Measurements from ENCODE around the gene GNAT2. TPM values are rescaled to one million over a fixed set of nuclear protein-coding genes. Genes with fewer than 3 reads are reported as not detected.

The GNAT2 gene
- total RNA-seq, result 0.11 and 0.17 TPM in 2 replicates

DNA sequence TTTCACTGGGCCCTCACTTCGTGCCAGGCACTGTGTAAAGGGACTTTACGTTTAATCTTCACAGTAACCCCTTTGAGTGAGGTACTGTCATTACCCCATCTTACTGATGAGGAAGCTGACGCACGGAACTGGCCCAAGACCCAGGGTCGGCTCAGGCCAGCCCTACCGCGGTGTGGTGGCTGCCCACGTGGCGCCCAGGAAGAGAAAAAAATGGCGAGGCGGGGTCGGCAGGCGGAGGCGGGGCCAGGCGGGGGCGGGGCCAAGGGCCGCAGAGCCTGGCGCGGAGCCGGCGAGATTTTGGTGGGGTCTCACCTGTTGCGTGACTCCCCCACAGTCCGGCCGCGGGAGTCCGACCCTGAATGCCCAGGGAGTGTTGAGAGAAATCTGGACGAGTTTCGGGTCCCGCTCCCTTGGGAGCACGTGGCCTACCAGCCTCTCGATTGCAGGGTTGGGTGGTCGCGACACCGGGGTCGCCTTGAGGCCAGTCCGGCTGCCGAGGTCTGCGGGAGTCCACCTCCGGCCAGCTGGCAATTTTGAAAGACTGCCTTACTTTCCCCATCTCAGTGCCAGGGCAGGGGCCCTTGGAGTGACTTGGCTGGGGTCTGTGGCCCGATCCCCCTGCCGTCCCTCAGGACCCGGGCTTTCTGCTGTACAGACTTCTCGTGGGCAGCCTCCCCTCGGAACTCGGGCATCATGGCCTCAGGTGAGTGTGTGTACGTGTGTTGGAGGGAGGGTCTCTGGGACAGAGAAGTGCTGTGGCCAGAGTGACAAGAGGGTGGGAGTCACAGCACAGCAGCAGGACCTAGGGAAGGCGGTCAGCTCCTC is at the start of gene GNAT2, which contains the start of gene AMPD2:
Gene GNAT2 (minus strand): TSS at position 41 of the 825 bp plus-strand sequence. CDS start 6,746 bp downstream, outside the sequence.
Gene AMPD2 (plus strand): TSS at position 262 of the 825 bp plus-strand sequence. CDS start 1,339 bp downstream, outside the sequence.

GRCh38 chr1:109667452-109668122 is 48.2 kb upstream of the GNAT2 start, which contains the start of gene GSTM2:
TSS of gene GSTM2 (plus strand) at chr1:109668057. CDS start at chr1:109668116, 59 bp downstream.

GRCh38 chr1:109655615-109656519 is 36.5 kb upstream of the GNAT2 start, which contains the start of gene GSTM4:
TSS of gene GSTM4 (plus strand) at chr1:109656099. CDS start at chr1:109656390, 291 bp downstream.

Other genes starting within 250 kb of the GNAT2 start
- gene SORT1, start 221.7 kb downstream of the GNAT2 start, total RNA-seq, result 10.3 and 18.4 TPM in 2 replicates
- 44.6 and 53.6 TPM in 2 replicates for gene PSMA5, start 193.2 kb downstream of the GNAT2 start, total RNA-seq
- under 0.01 TPM in 1 of 2 replicates, not detected in the other for gene SYPL2, start 153.1 kb downstream of the GNAT2 start, total RNA-seq
- 0.76 and 1.3 TPM in 2 replicates for gene ATXN7L2, start 135.7 kb downstream of the GNAT2 start, total RNA-seq
- 4.7 and 5.5 TPM in 2 replicates for gene CYB561D1, start 125.5 kb downstream of the GNAT2 start, total RNA-seq
- 1.2 and 1.7 TPM in 2 replicates for gene AMIGO1, start 109.9 kb downstream of the GNAT2 start, total RNA-seq
- 0.11 and 0.17 TPM in 2 replicates for gene GPR61, start 79.7 kb downstream of the GNAT2 start, total RNA-seq
- 11.8 and 13.5 TPM in 2 replicates for gene GNAI3, start 71.0 kb downstream of the GNAT2 start, total RNA-seq
- 20.9 and 22.6 TPM in 2 replicates for gene AMPD2, start 221 bp upstream of the GNAT2 start, total RNA-seq
- gene GSTM4, start 36.5 kb upstream of the GNAT2 start, total RNA-seq, result 0.95 and 1.4 TPM in 2 replicates
- 1.2 and 1.7 TPM in 2 replicates for gene GSTM2, start 48.4 kb upstream of the GNAT2 start, total RNA-seq
- gene GSTM1, start 68.2 kb upstream of the GNAT2 start, total RNA-seq, result 2.9 TPM in 1 of 2 replicates, not detected in the other
- gene GSTM5, start 92.6 kb upstream of the GNAT2 start, total RNA-seq, result 0.11 TPM in 1 of 2 replicates, not detected in the other
- gene GSTM3, start 121.4 kb upstream of the GNAT2 start, total RNA-seq, result 41.9 and 88.1 TPM in 2 replicates
- not detected in 2 replicates for gene EPS8L3, start 144.3 kb upstream of the GNAT2 start, total RNA-seq